GM10266 (cell line): ENCODE results near the gene MPP4.

ENCODE experiments used
- DNase-seq: peaks from one replicate; pipeline ENCODE4 v3.0.0; 2012; ENCODE audit errors: extremely low spot score
- CTCF ChIP-seq: IDR thresholded peaks from 2 replicates; pipeline ENCODE4 v1.5.1; 2012; ENCODE audit warnings: mild to moderate bottlenecking, low read depth; ENCODE audit not compliant: control insufficient read depth, insufficient read depth; ENCODE audit errors: missing control alignments

MPP4 gene

DNA sequence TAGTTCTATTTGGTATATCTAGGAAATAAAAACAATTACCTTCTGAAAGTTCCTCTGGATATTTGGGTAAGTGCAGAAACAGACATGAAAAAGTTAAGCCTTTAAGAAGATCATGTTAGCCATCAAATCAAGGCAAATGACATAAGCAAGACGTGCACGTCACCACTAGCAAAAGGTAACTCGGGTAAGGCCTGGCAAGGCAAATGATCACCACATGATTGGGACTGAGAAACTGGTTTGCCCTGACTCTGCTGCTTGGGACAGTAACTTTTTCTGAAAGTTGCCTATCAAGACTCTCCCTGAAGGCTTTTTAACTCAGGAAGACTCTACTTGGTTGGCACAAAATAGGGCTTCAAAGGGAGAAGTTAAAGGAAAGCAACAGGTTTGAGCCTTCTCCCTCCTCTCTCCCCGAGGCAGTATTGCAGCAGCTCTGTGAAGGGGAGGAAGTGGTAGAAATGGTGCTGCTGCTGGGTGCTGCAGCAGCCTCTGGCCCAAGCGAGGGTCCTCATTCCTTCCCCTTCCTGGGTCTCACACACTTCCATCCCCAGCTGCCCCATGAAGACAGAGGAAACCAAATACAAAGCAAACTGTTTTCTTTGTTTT, 38.0 kb downstream of the MPP4 start:
- no peak for DNase-seq
- no peak for TF ChIP-seq CTCF

DNA sequence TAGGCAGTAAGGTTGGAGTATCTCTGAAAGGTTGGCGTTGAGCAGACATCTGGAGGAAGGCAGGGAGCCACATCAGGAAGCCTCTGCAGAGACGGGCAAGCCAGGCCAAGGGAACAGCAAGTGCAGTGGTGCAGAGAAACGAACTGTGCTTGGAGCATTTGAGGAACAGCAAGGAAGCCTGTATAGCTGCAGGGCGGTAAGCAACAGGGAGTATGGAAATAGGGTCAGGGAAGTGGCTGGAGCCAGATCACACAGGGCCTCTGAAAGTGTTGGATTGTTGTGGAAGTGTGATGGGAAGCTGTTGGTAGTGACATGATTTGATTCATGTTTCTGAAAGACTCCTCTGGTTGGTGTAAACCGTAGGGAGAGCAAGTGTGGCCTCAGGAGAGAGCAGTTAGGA, 41.7 kb downstream of the MPP4 start:
- no peak for DNase-seq
- no peak for TF ChIP-seq CTCF

DNA sequence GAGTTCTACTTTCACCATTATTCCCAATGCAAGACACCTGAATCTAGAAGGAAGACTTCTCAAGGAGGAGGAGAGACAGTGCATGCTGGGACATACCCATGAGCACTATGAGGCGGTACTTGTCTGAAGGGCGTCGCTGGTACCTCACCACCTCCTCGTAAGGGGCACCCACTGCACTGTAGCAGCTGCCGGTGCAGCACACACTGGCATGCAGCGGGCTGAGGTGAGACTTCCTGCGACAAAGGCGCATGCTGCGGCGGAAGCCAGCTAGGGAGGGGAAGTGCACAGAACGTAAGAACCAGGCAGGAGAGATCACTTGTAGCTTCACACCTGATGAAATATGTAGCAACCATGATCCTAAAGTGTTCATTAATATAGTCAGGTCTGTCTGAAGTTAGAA, 42.3 kb downstream of the MPP4 start:
- no peak for DNase-seq
- no peak for TF ChIP-seq CTCF

DNA sequence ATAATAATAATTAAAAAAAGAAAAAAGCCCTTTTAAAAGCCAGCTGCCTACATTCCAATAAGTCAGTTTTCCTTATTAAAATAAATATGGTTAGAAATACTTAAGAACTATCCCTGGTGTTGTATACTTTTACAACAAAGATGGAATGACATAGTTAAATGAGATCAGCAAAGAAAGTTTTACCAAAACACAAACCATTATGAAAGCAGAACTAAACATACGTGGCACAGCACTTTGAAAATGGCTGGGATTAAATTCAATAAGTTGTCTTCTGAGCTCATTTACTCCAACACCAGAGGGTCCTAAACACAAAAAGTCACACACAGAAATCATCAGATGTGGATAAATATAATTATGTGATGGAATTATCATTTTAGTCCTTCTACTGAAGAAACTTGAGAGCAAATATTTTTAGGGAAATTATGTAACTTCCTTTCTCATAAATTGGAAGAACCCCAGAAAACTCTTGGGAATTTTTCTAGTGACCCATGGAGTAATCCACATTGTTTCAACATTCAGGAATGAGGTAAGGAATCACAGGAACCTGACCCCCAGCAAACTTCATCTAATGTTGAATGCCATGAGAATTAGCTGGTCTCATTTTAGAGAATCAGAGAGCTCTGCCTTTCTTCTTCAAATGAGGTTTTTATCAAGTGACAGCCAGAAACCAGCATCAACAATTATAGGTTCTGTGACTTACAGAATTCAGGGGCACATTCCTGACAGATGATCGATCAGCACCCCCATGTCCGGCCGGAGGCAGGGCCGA, 43.6 kb downstream of the MPP4 start:
- no peak for DNase-seq
- TF ChIP-seq CTCF, result no peak

- no peak for TF ChIP-seq CTCF
- no peak for DNase-seq
Observed at GRCh38 chr2:201653221-201653620, 45.2 kb downstream of the MPP4 start.

DNA sequence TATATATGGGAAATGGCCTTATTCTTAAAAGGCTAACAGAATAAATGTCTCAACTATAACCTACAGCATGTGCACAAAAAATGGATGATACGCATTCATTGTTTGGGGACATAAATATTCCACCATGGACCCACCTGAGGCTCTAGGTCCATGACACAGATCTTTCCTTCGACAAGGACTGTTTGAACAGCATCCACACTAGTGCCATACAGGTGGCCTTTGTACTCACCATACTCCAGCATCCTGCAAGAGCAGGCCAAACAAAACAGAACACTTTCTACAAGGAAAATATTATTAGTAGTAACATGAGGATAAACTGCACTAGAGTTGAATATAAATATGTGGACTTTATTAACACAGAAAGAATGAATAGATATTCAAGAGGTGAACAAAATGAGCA, 49.0 kb downstream of the MPP4 start:
- DNase-seq, result no peak
- TF ChIP-seq CTCF, result no peak

- DNase-seq, result no peak
- no peak for TF ChIP-seq CTCF
Observed at GRCh38 chr2:201647431-201647830, 51.0 kb downstream of the MPP4 start.
